Subcutaneous abdominal adipose tissue (tissue), 5 donors: Measurements from ENCODE around the gene CD63.

Experiments
- H3K27ac ChIP-seq: one replicate; pipeline ENCODE4 v1.7.0; 2013; ENCODE audit warnings: low read depth, mild to moderate bottlenecking, inconsistent platforms, low read length, moderate library complexity
- H3K27me3 ChIP-seq, 5 donors: one replicate each; pipeline ENCODE4 v1.7.0; 2013; ENCODE audit warnings: low read length in 5 of 5, inconsistent platforms in 1 of 5; ENCODE audit not compliant: control insufficient read depth in 5 of 5, insufficient read depth in 4 of 5
- H3K36me3 ChIP-seq, 5 donors: one replicate each; pipeline ENCODE4 v1.7.0; 2013; ENCODE audit warnings: low read length in 5 of 5; ENCODE audit not compliant: control insufficient read depth in 5 of 5, insufficient read depth in 5 of 5
- H3K4me1 ChIP-seq, 5 donors: one replicate each; pipeline ENCODE4 v1.7.0; 2013; ENCODE audit warnings: low read length in 5 of 5, mild to moderate bottlenecking in 3 of 5, moderate library complexity in 1 of 5; ENCODE audit not compliant: control insufficient read depth in 5 of 5, insufficient read depth in 5 of 5
- H3K4me3 ChIP-seq, 5 donors: one replicate each; pipeline ENCODE4 v1.7.0; 2013; ENCODE audit warnings: low read length in 5 of 5, low read depth in 1 of 5
- H3K9ac ChIP-seq, 5 donors: one replicate each; pipeline ENCODE4 v1.7.0; 2013; ENCODE audit warnings: low read length in 5 of 5, mild to moderate bottlenecking in 4 of 5, moderate library complexity in 3 of 5
- H3K9me3 ChIP-seq, 5 donors: one replicate each; pipeline ENCODE4 v1.7.0; 2013; ENCODE audit warnings: low read length in 5 of 5; ENCODE audit not compliant: control insufficient read depth in 5 of 5
- donor health status: healthy.
- donor health status: healthy.
- donor health status: healthy.
- donor health status: healthy.
- donor health status: healthy.

The CD63 gene

GRCh38 chr12:55706568-55707218 is 22.1 kb downstream of the CD63 start:
- Histone ChIP-seq H3K4me3 (peak overlapping the region; percentile 64 to 94 (median 70)), H3K9me3 (no peaks in the 10 kb centered on the region), H3K27me3 (peaks cover 0 to 5% (median 0%) of the 10 kb centered on the region in 5 donors), H3K27ac (peak overlapping the region; percentile 85), H3K9ac (peak overlapping the region; percentile 17 to 83 (median 64)), H3K36me3 (peaks cover 0 to 8% (median 4%) of the 10 kb centered on the region in 5 donors), H3K4me1 (peaks cover 2 to 82% (median 78%) of the 10 kb centered on the region in 5 donors)

- Histone ChIP-seq H3K9me3 (no peaks in the 10 kb centered on the region), H3K4me3 (peak overlapping the region; percentile 64 to 94 (median 70)), H3K36me3 (peaks cover 0 to 15% (median 8%) of the 10 kb centered on the region in 5 donors), H3K27ac (peak overlapping the region; percentile 85), H3K9ac (peak overlapping the region in 4 of 5 donors; percentile 17 to 83 (median 72)), H3K27me3 (peaks cover 0 to 5% (median 0%) of the 10 kb centered on the region in 5 donors), H3K4me1 (peaks cover 2 to 88% (median 84%) of the 10 kb centered on the region in 5 donors)
Measured at GRCh38 chr12:55705782-55706402, 22.9 kb downstream of the CD63 start.

DNA sequence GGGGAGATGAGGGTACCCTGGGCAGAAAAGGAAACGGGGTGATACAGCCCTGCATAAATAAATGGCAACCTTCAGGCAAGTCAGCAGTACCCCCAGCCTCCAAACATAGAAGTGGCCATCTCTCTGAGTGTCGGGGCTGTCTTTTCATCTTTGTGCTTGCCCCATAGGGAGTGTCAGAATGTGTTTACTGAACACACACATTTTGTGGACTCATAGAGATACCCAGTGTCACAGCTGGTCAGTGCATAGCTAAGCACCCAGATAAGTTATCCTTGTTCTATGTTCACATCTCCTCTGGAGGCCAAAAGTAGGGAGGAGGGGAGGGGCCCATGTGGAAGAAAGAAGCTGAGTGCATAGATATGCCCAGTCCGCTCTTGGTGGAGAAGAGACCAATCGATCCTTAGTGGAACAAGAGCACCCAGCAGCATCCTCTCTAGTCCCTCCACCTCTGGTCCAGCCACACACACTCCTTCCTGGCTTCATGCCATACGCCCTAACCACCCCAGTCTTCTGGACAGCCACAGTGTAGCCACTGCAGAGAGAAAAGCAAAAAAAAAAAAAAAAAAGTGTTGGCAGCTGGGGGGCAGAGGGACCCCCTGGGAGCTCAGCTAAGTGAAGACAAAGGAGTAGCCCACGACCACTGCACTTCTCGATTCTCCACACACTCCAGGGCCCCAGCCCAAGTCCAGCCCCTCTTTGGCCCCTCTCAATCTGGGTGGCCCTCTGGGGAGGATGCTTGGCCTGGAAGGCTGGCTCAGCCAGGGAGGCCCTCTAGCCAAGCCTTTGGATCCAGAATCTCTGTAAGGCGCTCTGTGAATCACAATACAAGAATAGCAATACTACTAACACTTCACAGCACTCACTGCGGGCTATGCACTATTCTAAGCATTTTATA is 23.7 kb downstream of the CD63 start:
- Histone ChIP-seq H3K27ac (peak overlapping the region; percentile 85), H3K4me3 (peak overlapping the region; percentile 64 to 94 (median 70)), H3K9ac (peak overlapping the region in 3 of 5 donors; percentile 38 to 83 (median 81)), H3K27me3 (peaks cover 0 to 5% (median 0%) of the 10 kb centered on the region in 5 donors), H3K9me3 (no peaks in the 10 kb centered on the region), H3K36me3 (peaks cover 0 to 23% (median 15%) of the 10 kb centered on the region in 5 donors), H3K4me1 (peaks cover 2 to 92% (median 85%) of the 10 kb centered on the region in 5 donors)

DNA sequence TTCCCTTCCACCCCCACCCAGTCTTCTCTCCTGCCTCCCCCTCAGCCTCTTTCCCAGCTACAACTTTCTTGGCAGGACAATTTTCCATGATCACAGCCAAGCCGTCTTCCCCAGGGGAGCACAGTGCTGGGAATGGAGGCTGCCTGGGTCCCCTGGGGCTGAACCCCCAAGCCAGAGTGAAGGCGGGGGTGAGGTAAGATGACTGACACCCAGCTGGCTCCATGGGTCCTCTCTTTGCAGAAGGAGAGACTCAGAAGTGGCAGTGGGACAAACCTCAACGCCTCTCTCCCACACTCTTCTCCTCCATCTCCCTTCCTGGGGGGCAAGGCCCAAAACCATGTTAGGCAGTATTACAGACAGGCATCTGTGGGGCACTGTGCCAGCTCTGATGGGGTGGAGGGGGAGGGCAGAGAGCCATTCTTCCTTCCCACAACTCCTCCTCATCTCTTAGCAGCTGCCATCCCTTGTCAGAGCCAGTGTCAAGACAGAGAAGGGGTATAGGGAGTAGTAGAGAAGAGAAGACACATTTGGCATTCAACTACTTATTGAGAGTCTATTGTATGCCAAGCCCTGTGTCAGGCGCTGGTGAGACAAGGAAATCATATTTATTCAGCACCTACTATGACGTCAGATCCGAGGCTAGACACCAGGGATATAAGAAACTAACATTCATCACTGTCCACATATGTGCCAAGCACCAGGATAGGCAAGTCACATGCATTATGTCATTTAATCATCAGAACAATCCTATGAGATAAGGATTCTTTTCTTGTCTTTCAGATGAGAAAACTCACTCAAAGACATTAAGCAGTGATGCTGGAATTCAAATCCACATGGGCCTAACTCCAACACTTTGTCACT is 24.7 kb downstream of the CD63 start:
- H3K36me3 ChIP-seq: peaks cover 0 to 32% (median 23%) of the 10 kb centered on the region in 5 donors
- H3K4me3 ChIP-seq: peak overlapping the region; percentile 47 to 94 (median 70)
- no peaks in the 10 kb centered on the region for H3K9me3 ChIP-seq
- peak overlapping the region in 4 of 5 donors; percentile 21 to 83 (median 58) for H3K9ac ChIP-seq
- H3K27ac ChIP-seq: peak overlapping the region; percentile 85
- peaks cover 0 to 5% (median 0%) of the 10 kb centered on the region in 5 donors for H3K27me3 ChIP-seq
- H3K4me1 ChIP-seq: peaks cover 2 to 90% (median 78%) of the 10 kb centered on the region in 5 donors

DNA sequence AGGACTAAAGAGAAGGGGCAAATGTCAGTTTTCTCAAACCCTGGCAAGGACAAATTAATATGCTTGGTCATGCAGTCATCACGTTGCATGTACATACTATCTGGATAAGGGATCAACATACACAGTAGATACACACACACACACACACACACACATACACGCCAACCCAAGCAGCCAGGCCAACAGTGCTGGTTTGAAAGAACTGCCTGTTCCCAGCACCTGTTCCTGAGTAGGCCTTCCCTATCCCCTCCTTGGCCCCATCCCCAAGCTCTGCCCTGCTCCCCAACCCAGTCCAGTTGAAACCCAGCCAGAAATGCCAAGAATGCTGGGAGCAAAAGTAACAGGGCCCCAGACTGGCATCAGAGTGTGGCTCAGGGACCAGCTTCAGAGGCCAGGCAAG is 25.5 kb downstream of the CD63 start:
- Histone ChIP-seq H3K27me3 (peaks cover 0 to 5% (median 0%) of the 10 kb centered on the region in 5 donors), H3K9ac (peak overlapping the region in 3 of 5 donors; percentile 21 to 37 (median 35)), H3K9me3 (no peaks in the 10 kb centered on the region), H3K4me3 (peak overlapping the region; percentile 0 to 94 (median 47)), H3K27ac (peak overlapping the region; percentile 85), H3K36me3 (peaks cover 0 to 41% (median 29%) of the 10 kb centered on the region in 5 donors), H3K4me1 (peaks cover 2 to 82% (median 70%) of the 10 kb centered on the region in 5 donors)

DNA sequence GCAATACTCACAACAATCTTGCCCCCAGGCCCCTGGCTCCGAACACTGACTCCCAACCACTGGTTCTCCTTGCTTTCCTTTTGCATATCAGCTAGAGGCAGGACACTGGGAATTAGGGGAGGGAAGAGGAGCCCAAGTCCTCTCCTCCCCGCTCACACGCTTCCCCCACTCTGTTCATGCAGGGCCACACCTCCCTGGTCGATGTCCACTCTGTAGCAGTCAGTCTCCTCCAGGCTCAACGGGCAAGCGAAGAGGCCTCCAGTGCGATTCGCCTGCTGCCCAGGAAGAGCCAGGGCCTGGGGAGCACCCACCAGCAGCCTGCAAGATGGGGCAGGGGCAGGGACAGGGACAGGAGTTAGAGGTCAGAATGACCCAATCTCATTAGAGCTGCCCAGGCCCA is 25.9 kb downstream of the CD63 start:
- peaks cover 0 to 45% (median 33%) of the 10 kb centered on the region in 5 donors for H3K36me3 ChIP-seq
- peak overlapping the region; percentile 85 for H3K27ac ChIP-seq
- H3K9ac ChIP-seq: no peak overlapping the region
- H3K4me3 ChIP-seq: peak overlapping the region in 3 of 5 donors; percentile 19 to 28 (median 24)
- H3K9me3 ChIP-seq: no peaks in the 10 kb centered on the region
- peaks cover 2 to 79% (median 67%) of the 10 kb centered on the region in 5 donors for H3K4me1 ChIP-seq
- peaks cover 0 to 5% (median 0%) of the 10 kb centered on the region in 5 donors for H3K27me3 ChIP-seq

GRCh38 chr12:55700255-55701018 is 28.4 kb downstream of the CD63 start:
- Histone ChIP-seq H3K36me3 (peaks cover 0 to 69% (median 57%) of the 10 kb centered on the region in 5 donors), H3K4me3 (peak overlapping the region in 1 of 5 donors; percentile 7), H3K27ac (peak overlapping the region; percentile 33), H3K4me1 (peaks cover 5 to 57% (median 46%) of the 10 kb centered on the region in 5 donors), H3K27me3 (no peaks in the 10 kb centered on the region), H3K9ac (no peak overlapping the region), H3K9me3 (no peaks in the 10 kb centered on the region)

DNA sequence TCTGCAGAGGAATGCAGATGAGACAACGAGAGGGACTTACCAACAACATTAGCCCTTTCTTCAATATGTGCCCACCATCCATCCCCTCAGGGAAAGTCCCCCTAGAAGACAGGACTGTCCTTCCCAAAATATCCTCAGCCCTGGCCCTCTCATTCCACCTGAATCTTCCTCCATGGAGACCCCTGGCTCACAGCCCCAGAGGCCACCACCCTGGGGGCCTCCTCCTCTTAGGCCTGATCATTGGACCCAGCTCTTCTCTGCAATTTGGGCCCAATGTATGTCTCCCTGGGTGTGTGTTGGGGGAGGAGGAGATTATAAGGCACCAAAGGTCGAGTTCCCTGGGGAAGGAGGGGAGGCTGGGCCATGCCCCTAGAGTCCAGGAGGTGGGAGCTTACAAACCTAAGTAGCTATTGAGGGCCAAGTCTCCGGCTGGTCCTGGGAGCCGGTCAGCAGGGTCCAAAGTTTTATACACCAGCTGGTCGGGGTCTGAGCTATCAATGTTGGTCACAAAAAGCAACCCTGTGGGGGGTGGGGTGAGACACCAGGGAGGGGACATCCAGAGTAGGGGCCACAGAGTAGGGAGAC is 29.2 kb downstream of the CD63 start:
- Histone ChIP-seq H3K27me3 (no peaks in the 10 kb centered on the region), H3K36me3 (peaks cover 0 to 78% (median 66%) of the 10 kb centered on the region in 5 donors), H3K4me1 (peaks cover 5 to 49% (median 37%) of the 10 kb centered on the region in 5 donors), H3K9ac (peak overlapping the region in 2 of 5 donors; percentile 6 to 39), H3K4me3 (no peak overlapping the region), H3K27ac (peak overlapping the region; percentile 33), H3K9me3 (no peaks in the 10 kb centered on the region)
